Measurements from ENCODE around the gene DAP. TPM values are rescaled to one million over a fixed set of nuclear protein-coding genes. Genes with fewer than 3 reads are reported as not detected.

DAP gene
- total and polyA plus RNA-seq, 2 donors (not counting 1 experiment from before 2014, with no cell fraction given), result 56.6 to 158 TPM

DNA sequence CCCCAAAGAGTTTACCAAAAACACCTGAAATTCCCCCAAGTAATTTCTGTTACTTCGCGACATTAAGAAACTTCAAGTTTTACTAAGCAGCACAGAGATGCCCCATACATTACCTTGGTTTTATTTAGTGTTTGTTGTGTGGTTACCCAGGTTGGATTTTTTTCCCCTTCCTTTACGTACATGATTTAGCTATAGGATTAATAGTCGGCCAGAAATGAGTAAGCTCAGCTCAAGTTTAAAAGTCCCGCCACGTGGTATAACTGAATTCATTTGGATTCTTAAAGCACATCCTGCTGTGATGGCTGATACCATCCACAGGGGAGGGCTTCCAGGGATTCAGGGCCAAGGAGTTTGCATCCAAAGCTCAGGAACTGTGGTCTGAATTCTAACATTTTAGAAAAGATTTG lies 75.9 kb downstream of the DAP start:
- Histone ChIP-seq H3K4me3 (replicated peaks in 1 of 4; ENCODE audit: control extremely low read depth in 1 of 4, insufficient read depth in 1 of 4, low read depth in 3 of 4, low read length in 4 of 4) (no peak overlapping the region), H2AFZ (ENCODE audit: low read length) (no peak overlapping the region), H3K4me1 (ENCODE audit: control insufficient read depth, extremely low read depth, insufficient read depth, low read length) (peaks cover 2% of the 10 kb centered on the region), H3K27me3 (ENCODE audit: control insufficient read depth, insufficient read depth, low read length) (no peaks in the 10 kb centered on the region), H3K9me3 (ENCODE audit: control insufficient read depth, insufficient read depth, low read depth, low read length) (no peaks in the 10 kb centered on the region), H4K20me1 (ENCODE audit: control insufficient read depth, extremely low read depth, insufficient read depth, low read length) (no peaks in the 10 kb centered on the region), H3K27ac (ENCODE audit: insufficient read depth, low read length) (no peak overlapping the region), H3K4me2 (ENCODE audit: extremely low read depth, insufficient read depth, low read length) (no peak overlapping the region), H3K36me3 (ENCODE audit: control insufficient read depth, insufficient read depth, low read length) (peaks cover 11% of the 10 kb centered on the region), H3K79me2 (ENCODE audit: control insufficient read depth, insufficient read depth, low read length) (peaks cover 8% of the 10 kb centered on the region), H3K9ac (ENCODE audit: insufficient read depth, low read length) (no peak overlapping the region)
- no peak for DNase-seq (ENCODE audit: low read depth in 2 of 2)
- no peak for TF ChIP-seq EZH2 (IDR thresholded peaks at IDR 0.05; ENCODE audit: low read length, missing control alignments)
- TF ChIP-seq, protein P1, sequence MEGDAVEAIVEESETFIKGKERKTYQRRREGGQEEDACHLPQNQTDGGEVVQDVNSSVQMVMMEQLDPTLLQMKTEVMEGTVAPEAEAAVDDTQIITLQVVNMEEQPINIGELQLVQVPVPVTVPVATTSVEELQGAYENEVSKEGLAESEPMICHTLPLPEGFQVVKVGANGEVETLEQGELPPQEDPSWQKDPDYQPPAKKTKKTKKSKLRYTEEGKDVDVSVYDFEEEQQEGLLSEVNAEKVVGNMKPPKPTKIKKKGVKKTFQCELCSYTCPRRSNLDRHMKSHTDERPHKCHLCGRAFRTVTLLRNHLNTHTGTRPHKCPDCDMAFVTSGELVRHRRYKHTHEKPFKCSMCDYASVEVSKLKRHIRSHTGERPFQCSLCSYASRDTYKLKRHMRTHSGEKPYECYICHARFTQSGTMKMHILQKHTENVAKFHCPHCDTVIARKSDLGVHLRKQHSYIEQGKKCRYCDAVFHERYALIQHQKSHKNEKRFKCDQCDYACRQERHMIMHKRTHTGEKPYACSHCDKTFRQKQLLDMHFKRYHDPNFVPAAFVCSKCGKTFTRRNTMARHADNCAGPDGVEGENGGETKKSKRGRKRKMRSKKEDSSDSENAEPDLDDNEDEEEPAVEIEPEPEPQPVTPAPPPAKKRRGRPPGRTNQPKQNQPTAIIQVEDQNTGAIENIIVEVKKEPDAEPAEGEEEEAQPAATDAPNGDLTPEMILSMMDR (conservative IDR thresholded peaks at IDR 0.05 in 1 of 2, IDR thresholded peaks at IDR 0.05 in 1 of 2; ENCODE audit: low read depth in 1 of 2, low read length in 2 of 2), result no peak

DNA sequence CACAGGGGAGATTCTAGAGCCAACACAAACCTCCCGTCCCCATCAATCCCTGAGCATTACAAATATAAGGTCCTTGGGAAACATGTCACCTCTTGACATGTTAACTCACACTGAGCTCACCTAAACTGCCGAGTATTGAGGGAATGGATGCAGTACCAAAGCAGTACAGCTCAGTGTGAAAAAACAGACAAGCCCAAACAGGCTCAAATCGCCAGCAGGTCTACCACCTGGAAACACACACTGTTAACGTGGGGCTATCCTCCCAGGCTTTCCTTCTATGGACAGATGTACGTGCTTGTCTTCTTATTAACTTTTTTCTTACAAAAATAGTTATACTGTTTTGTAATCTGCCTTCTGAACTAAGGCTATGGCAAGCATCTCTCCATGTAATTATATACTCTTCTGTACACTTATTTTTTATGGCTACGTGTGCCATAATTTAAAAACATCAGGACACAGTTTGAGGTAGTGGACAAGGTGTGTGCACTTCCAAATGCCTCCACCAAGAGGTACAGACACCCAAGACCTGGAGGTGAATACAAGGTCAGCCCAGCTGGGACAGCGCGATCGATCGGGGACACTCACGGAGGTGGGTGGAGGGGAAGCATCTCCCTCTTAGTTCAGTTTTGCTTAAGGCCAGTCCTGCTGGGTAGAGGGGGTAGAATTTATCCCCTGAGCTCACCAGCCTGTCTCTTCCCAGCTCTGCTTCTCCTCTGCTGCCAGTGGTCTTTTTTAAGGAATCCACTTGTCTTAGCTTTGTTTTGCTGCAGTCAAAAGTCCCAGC lies 76.5 kb downstream of the DAP start:
- peaks cover 16% of the 10 kb centered on the region for H3K36me3 ChIP-seq (ENCODE audit: control insufficient read depth, insufficient read depth, low read length)
- H3K9me3 ChIP-seq (ENCODE audit: control insufficient read depth, insufficient read depth, low read depth, low read length), result no peaks in the 10 kb centered on the region
- H3K27ac ChIP-seq (ENCODE audit: insufficient read depth, low read length), result no peak overlapping the region
- H3K4me2 ChIP-seq (ENCODE audit: extremely low read depth, insufficient read depth, low read length), result no peak overlapping the region
- no peaks in the 10 kb centered on the region for H4K20me1 ChIP-seq (ENCODE audit: control insufficient read depth, extremely low read depth, insufficient read depth, low read length)
- no peak for TF ChIP-seq EZH2 (IDR thresholded peaks at IDR 0.05; ENCODE audit: low read length, missing control alignments)
- no peak overlapping the region for H3K4me3 ChIP-seq (replicated peaks in 1 of 4; ENCODE audit: control extremely low read depth in 1 of 4, insufficient read depth in 1 of 4, low read depth in 3 of 4, low read length in 4 of 4)
- H3K27me3 ChIP-seq (ENCODE audit: control insufficient read depth, insufficient read depth, low read length), result no peaks in the 10 kb centered on the region
- peaks cover 4% of the 10 kb centered on the region for H3K79me2 ChIP-seq (ENCODE audit: control insufficient read depth, insufficient read depth, low read length)
- no peak for DNase-seq (ENCODE audit: low read depth in 2 of 2)
- no peak overlapping the region for H2AFZ ChIP-seq (ENCODE audit: low read length)
- no peak overlapping the region for H3K9ac ChIP-seq (ENCODE audit: insufficient read depth, low read length)
- peaks cover 1% of the 10 kb centered on the region for H3K4me1 ChIP-seq (ENCODE audit: control insufficient read depth, extremely low read depth, insufficient read depth, low read length)

DNA sequence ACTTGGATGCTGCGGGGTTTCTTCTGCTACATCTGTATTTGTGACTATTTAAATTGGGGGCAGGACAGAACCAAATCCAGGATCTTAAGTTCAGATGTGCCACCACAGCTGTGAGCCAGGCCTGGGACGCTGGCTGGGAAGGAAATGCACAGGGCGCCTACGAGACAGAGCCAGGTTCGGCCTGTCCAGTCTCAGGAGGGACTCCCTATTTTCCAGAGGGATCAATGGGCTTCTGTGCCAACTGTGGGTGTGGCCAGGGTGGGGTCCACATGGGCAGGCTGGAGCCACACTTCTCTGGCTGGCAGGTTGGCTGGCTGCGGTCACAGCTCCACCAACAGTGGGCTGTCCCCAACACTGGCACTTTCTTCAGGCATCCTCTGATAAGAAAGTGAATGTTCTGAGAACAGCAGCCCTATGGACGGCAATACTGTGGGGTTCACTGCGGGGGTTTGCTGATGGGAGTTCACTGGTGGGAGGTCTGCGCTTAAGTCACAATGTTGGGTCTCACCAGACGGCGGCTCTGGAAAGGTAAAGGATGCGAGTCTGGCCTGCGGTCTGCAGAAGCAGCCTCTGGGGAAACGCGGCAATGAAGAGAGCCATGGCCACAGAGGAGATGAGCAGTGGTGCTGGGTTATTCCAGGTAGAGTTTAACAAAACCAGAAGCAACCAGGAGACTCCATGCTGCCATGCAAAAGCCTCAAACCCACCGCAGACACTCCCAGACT lies 78.1 kb downstream of the DAP start:
- TF ChIP-seq EZH2 (IDR thresholded peaks at IDR 0.05; ENCODE audit: low read length, missing control alignments), result no peak
- TF ChIP-seq, protein P1 (conservative IDR thresholded peaks at IDR 0.05 in 1 of 2, IDR thresholded peaks at IDR 0.05 in 1 of 2; ENCODE audit: low read depth in 1 of 2, low read length in 2 of 2), result no peak
- Histone ChIP-seq H3K4me2 (ENCODE audit: extremely low read depth, insufficient read depth, low read length) (no peak overlapping the region), H3K9ac (ENCODE audit: insufficient read depth, low read length) (no peak overlapping the region), H4K20me1 (ENCODE audit: control insufficient read depth, extremely low read depth, insufficient read depth, low read length) (no peaks in the 10 kb centered on the region), H3K4me1 (ENCODE audit: control insufficient read depth, extremely low read depth, insufficient read depth, low read length) (no peaks in the 10 kb centered on the region), H3K27me3 (ENCODE audit: control insufficient read depth, insufficient read depth, low read length) (no peaks in the 10 kb centered on the region), H2AFZ (ENCODE audit: low read length) (no peak overlapping the region), H3K9me3 (ENCODE audit: control insufficient read depth, insufficient read depth, low read depth, low read length) (no peaks in the 10 kb centered on the region), H3K36me3 (ENCODE audit: control insufficient read depth, insufficient read depth, low read length) (peaks cover 16% of the 10 kb centered on the region), H3K27ac (ENCODE audit: insufficient read depth, low read length) (no peak overlapping the region), H3K79me2 (ENCODE audit: control insufficient read depth, insufficient read depth, low read length) (no peaks in the 10 kb centered on the region), H3K4me3 (replicated peaks in 1 of 4; ENCODE audit: control extremely low read depth in 1 of 4, insufficient read depth in 1 of 4, low read depth in 3 of 4, low read length in 4 of 4) (no peak overlapping the region)
- no peak for DNase-seq (ENCODE audit: low read depth in 2 of 2)

All from fibroblast of lung (primary cell).